Left ventricle myocardium inferior (tissue), 1 donor: ENCODE results near the gene SEMA3C. TPM values are rescaled to one million over a fixed set of nuclear protein-coding genes. Genes with fewer than 3 reads are reported as not detected.

Experiments
- DNase-seq: peaks from one replicate; pipeline ENCODE4 v3.0.0-alpha.2; 2020
- H3K27ac ChIP-seq: fragments of 200-600 bp; replicated peaks from 2 replicates; pipeline ENCODE4 v1.8.0; 2021
- H3K27me3 ChIP-seq: fragments of 200-600 bp; 2 replicates; pipeline ENCODE4 v1.8.0; 2021; ENCODE audit warnings: low read depth
- H3K36me3 ChIP-seq: fragments of 200-600 bp; 2 replicates; pipeline ENCODE4 v1.8.0; 2021
- H3K4me1 ChIP-seq: fragments of 200-600 bp; 2 replicates; pipeline ENCODE4 v1.8.0; 2021
- H3K4me3 ChIP-seq: fragments of 200-600 bp; 2 replicates; pipeline ENCODE4 v1.8.0; 2021; ENCODE audit warnings: mild to moderate bottlenecking, moderate library complexity
- H3K9me3 ChIP-seq: fragments of 200-600 bp; replicated peaks from 2 replicates; pipeline ENCODE4 v1.8.0; 2021
- intact Hi-C: fragments of 100-400 bp; cut with micrococcal nuclease; formaldehyde crosslinking; loops from one replicate; pipeline ENCODE4 v1.11.0; 2022
- total RNA-seq: library from RNA; stranded (reverse); fragmentation: NEBNext Ultra II Directional; extraction: Animal tissue kit (Norgen Biotek cat#: 25700); gene quantifications from one replicate; pipeline ENCODE4 v1.2.1, GENCODE V29; 2021
- TF ChIP-seq, protein P1 (sequence below): fragments of 200-600 bp; IDR thresholded peaks from 2 replicates; pipeline ENCODE4 v1.8.0; 2021; ENCODE audit warnings: antibody characterized with exemption, mild to moderate bottlenecking, borderline replicate concordance
- donor health status: DM: no; HTN: yes; CAD: no; lungs with severe emphysema.

The SEMA3C gene
- total RNA-seq, 1 donor from 2014 or later, result 66.5 TPM

DNA sequence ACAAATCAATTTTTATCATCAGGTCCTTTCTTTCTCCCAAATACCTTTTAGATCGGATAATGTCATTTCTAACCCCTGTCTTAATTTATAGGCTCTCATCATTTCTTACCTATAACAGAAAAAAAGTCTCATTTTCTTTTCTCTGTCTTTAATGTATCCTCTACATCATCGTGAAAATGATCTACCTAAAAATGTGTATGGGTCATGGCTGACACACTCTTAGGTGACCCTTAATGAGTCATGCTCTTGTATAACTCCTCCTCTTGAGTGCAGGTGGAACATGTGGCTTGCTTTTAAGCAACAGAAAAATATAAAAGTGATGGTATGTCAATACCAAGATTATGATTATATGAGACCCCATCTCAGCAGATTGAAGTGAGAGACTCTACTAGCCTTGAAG, 139.4 kb downstream of the SEMA3C start:
- H3K27ac ChIP-seq, result peak overlapping the region; percentile 81
- DNase-seq, result no peak
- H3K4me1 ChIP-seq, result peaks cover 64% of the 10 kb centered on the region
- H3K27me3 ChIP-seq, result no peaks in the 10 kb centered on the region
- H3K36me3 ChIP-seq, result no peaks in the 10 kb centered on the region
- TF ChIP-seq, protein P1, sequence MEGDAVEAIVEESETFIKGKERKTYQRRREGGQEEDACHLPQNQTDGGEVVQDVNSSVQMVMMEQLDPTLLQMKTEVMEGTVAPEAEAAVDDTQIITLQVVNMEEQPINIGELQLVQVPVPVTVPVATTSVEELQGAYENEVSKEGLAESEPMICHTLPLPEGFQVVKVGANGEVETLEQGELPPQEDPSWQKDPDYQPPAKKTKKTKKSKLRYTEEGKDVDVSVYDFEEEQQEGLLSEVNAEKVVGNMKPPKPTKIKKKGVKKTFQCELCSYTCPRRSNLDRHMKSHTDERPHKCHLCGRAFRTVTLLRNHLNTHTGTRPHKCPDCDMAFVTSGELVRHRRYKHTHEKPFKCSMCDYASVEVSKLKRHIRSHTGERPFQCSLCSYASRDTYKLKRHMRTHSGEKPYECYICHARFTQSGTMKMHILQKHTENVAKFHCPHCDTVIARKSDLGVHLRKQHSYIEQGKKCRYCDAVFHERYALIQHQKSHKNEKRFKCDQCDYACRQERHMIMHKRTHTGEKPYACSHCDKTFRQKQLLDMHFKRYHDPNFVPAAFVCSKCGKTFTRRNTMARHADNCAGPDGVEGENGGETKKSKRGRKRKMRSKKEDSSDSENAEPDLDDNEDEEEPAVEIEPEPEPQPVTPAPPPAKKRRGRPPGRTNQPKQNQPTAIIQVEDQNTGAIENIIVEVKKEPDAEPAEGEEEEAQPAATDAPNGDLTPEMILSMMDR, result no peak
- H3K4me3 ChIP-seq, result no peak overlapping the region
- intact Hi-C loops, result no loop called here
- no peaks in the 10 kb centered on the region for H3K9me3 ChIP-seq

DNA sequence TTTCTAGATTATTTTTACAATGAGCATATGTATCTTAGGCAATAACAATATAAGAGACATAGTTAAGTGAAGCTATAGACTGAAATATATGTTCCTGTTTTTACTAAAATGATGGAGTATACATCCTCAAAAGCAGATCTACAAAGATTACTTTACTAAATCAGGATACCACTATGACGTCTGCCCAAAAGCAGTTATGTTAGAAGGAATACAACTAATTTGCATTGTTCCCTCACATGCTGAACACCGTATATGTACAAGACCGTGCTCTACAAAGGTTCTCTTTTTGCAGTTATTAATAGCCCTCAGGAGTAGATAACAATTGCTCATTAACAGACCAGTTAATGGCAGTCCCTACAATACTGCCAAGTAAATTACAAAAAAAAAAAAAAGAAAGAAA, 143.0 kb downstream of the SEMA3C start:
- intact Hi-C loops, result no loop called here
- TF ChIP-seq, protein P1, result no peak
- no peak overlapping the region for H3K4me3 ChIP-seq
- DNase-seq, result no peak
- peaks cover 62% of the 10 kb centered on the region for H3K4me1 ChIP-seq
- H3K36me3 ChIP-seq, result no peaks in the 10 kb centered on the region
- H3K27ac ChIP-seq, result peak overlapping the region; percentile 81
- H3K9me3 ChIP-seq, result no peaks in the 10 kb centered on the region
- H3K27me3 ChIP-seq, result no peaks in the 10 kb centered on the region

DNA sequence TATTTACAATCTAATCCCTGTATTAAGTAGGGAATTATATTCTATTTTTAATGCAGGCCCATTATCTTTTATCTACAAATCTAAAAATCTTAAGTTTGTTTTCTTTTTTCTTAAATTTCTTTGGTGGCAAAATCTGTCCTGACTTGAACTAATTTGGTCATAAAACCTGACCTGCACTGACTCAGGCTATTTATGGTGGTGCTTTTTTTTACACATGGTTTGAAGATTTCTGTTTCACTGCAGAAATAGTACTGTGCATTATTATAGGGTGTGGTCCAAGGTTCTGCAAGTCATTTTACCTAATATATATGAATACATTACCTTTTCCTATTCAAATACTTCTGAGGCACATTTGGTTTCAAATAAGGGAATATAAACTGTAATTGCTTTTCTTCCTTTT, 143.4 kb downstream of the SEMA3C start:
- DNase-seq, result no peak
- intact Hi-C loops, result no loop called here
- Histone ChIP-seq H3K9me3 (no peaks in the 10 kb centered on the region), H3K27ac (peak overlapping the region; percentile 81), H3K4me1 (peaks cover 61% of the 10 kb centered on the region), H3K36me3 (no peaks in the 10 kb centered on the region), H3K27me3 (no peaks in the 10 kb centered on the region), H3K4me3 (no peak overlapping the region)
- TF ChIP-seq, protein P1, result no peak

DNA sequence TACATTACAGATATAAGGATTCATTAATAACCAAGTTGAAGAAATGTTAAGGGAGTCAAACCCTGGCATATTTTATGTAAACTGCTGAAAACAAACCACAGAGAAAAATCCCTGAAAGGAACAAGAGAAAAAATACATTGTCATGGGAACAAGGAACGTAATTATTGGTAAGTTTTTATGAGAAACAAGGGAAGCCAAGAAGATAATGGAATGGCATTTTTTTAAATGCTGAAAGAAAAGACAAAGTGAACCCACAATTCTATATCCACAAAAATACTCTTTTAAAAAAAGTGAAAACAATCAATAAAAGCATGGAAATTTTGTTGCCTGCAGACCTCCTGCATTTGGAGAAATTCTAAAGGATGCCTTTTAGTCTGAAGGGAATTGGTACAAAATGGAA, 144.0 kb downstream of the SEMA3C start:
- intact Hi-C loops, result no loop called here

DNA sequence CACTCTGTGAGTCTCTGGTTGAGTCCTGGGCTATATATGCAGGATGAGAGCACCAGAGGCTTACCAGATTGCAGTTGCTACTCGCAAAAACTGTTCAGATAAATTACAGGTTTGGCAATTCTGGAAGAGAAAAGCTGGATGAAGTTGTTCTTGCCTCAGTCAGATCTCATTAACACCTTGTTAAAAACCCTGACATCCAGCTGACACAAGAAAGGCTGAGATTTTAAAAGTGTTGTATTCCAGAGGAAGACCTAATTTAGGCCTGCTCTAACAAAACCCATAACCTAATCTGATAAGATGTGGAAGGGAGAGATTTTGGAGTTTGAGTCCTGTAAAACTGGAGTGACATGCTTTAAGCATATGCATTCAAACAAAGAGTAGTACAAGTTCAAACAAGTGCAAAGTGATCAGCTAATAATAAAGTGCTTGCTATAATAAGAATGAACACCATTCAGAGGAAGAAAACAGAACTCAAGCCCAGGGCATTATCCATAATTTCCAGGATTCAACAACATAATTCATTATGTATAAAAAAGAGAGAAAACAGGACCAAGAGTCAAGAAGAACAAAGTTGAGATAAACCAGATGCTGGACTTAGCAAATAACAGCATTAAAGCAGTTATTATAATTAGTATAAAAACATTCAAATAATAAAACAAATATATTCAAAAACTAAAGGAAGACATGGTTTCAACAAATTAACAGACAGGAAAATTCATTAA, 144.9 kb downstream of the SEMA3C start:
- Histone ChIP-seq H3K9me3 (no peaks in the 10 kb centered on the region), H3K4me1 (peaks cover 50% of the 10 kb centered on the region), H3K4me3 (no peak overlapping the region), H3K27ac (peak overlapping the region; percentile 81), H3K36me3 (no peaks in the 10 kb centered on the region), H3K27me3 (no peaks in the 10 kb centered on the region)
- intact Hi-C loops, result no loop called here
- DNase-seq, result no peak
- TF ChIP-seq, protein P1, result no peak

More for the DNA sequence above, 144.0 kb downstream of the SEMA3C start:
- no peak for DNase-seq
- TF ChIP-seq, protein P1, result no peak
- Histone ChIP-seq H3K4me3 (no peak overlapping the region), H3K27me3 (no peaks in the 10 kb centered on the region), H3K36me3 (no peaks in the 10 kb centered on the region), H3K9me3 (no peaks in the 10 kb centered on the region), H3K27ac (peak overlapping the region; percentile 81), H3K4me1 (peaks cover 56% of the 10 kb centered on the region)
